Upper lobe of right lung (tissue), 1 donor: ENCODE measurements around the gene PDE2A. TPM values are rescaled to one million over a fixed set of nuclear protein-coding genes. Genes with fewer than 3 reads are reported as not detected.

ENCODE experiments used
- ATAC-seq: fragments of 200-7000 bp; cut with Tn5 transposase; one replicate; pipeline ENCODE4 v1.9.1; 2020; ENCODE audit warnings: mild to moderate bottlenecking, moderate library complexity
- DNase-seq: peaks from one replicate; pipeline ENCODE4 v3.0.0-alpha.2; 2020
- H3K27ac ChIP-seq: fragments of 200-600 bp; one replicate; pipeline ENCODE4 v1.8.0; 2022
- H3K27me3 ChIP-seq: fragments of 200-600 bp; one replicate; pipeline ENCODE4 v1.8.0; 2022; ENCODE audit warnings: mild to moderate bottlenecking
- H3K36me3 ChIP-seq: fragments of 200-600 bp; one replicate; pipeline ENCODE4 v1.8.0; 2022
- H3K4me1 ChIP-seq: fragments of 200-600 bp; one replicate; pipeline ENCODE4 v1.8.0; 2022
- H3K4me3 ChIP-seq: fragments of 200-600 bp; one replicate; pipeline ENCODE4 v1.8.0; 2022; ENCODE audit warnings: mild to moderate bottlenecking
- H3K9me3 ChIP-seq: fragments of 200-600 bp; one replicate; pipeline ENCODE4 v1.8.0; 2022
- intact Hi-C: fragments of 100-400 bp; cut with DNase I; formaldehyde crosslinking; loops from one replicate; pipeline ENCODE4 v1.11.0; 2022
- total RNA-seq: library from RNA; stranded (reverse); fragmentation: NEBNext Ultra II Directional; extraction: Animal tissue kit (Norgen Biotek cat#: 25700); gene quantifications from one replicate; pipeline ENCODE4 v1.2.1, GENCODE V29; 2021
- TF ChIP-seq, protein P1 (sequence below): fragments of 200-600 bp; IDR thresholded peaks from one replicate; pipeline ENCODE4 v1.8.0; 2022; ENCODE audit warnings: antibody characterized with exemption
- donor health status: DM: no; HTN: yes; CAD: no; lungs with severe emphysema.

Gene PDE2A
- total RNA-seq, 1 donor from 2014 or later = 27.3 TPM

- H3K9me3 ChIP-seq = no peaks in the 10 kb centered on the region
- peak overlapping the region; percentile 91 for H3K27ac ChIP-seq
- peaks cover 67% of the 10 kb centered on the region for H3K4me1 ChIP-seq
- TF ChIP-seq, protein P1, sequence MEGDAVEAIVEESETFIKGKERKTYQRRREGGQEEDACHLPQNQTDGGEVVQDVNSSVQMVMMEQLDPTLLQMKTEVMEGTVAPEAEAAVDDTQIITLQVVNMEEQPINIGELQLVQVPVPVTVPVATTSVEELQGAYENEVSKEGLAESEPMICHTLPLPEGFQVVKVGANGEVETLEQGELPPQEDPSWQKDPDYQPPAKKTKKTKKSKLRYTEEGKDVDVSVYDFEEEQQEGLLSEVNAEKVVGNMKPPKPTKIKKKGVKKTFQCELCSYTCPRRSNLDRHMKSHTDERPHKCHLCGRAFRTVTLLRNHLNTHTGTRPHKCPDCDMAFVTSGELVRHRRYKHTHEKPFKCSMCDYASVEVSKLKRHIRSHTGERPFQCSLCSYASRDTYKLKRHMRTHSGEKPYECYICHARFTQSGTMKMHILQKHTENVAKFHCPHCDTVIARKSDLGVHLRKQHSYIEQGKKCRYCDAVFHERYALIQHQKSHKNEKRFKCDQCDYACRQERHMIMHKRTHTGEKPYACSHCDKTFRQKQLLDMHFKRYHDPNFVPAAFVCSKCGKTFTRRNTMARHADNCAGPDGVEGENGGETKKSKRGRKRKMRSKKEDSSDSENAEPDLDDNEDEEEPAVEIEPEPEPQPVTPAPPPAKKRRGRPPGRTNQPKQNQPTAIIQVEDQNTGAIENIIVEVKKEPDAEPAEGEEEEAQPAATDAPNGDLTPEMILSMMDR = no peak
- peaks cover 28% of the 10 kb centered on the region for H3K36me3 ChIP-seq
- intact Hi-C loops = loop anchor here (10.0 kb wide), 1 partner anchor 454 kb away; no protein-coding TSS in a partner anchor
- no peaks in the 10 kb centered on the region for H3K27me3 ChIP-seq
- DNase-seq = no peak
- H3K4me3 ChIP-seq = peak overlapping the region; percentile 78
- no peak for ATAC-seq
Observed at GRCh38 chr11:72721276-72721675, 47.1 kb upstream of the PDE2A start.

- TF ChIP-seq, protein P1 = no peak
- Histone ChIP-seq H3K9me3 (no peaks in the 10 kb centered on the region), H3K27me3 (no peaks in the 10 kb centered on the region), H3K4me1 (peaks cover 68% of the 10 kb centered on the region), H3K36me3 (peaks cover 23% of the 10 kb centered on the region), H3K4me3 (peak overlapping the region; percentile 78), H3K27ac (peak overlapping the region; percentile 91)
- ATAC-seq (no peak), DNase-seq (peak; percentile 68)
- intact Hi-C loops = loop anchor here (10.0 kb wide), 1 partner anchor 454 kb away; no protein-coding TSS in a partner anchor
Observed at GRCh38 chr11:72720784-72721183, 46.6 kb upstream of the PDE2A start.

DNA sequence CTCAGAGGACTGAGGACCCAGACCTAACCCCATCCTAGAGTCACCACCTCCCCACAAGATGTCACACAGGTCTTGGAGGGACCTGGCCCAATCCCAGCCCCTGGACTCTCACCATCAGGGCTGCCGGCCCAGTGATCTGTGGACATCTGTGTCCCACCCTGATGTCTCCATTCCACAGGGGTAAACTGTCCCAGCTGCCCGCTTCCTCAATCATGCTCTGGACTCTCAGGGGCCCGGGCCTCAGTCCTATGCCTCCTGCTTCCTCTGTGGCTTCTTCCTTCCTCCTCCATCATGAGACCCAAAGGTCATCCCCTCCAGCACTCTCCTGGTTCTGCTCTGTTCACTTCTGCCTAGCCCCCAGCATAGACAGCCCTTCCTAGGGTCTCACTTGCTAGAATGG lies 45.8 kb upstream of the PDE2A start:
- Histone ChIP-seq H3K27ac (peak overlapping the region; percentile 91), H3K27me3 (no peaks in the 10 kb centered on the region), H3K36me3 (peaks cover 24% of the 10 kb centered on the region), H3K9me3 (no peaks in the 10 kb centered on the region), H3K4me1 (peaks cover 68% of the 10 kb centered on the region), H3K4me3 (peak overlapping the region; percentile 78)
- ATAC-seq (peak; percentile 27), DNase-seq (peak; percentile 77)
- TF ChIP-seq, protein P1 = no peak
- intact Hi-C loops = loop anchor here (10.0 kb wide), 1 partner anchor 455 kb away; no protein-coding TSS in a partner anchor

GRCh38 chr11:72719551-72719950 lies 45.3 kb upstream of the PDE2A start:
- ATAC-seq = no peak
- intact Hi-C loops = no loop called here

GRCh38 chr11:72719144-72719543 lies 44.9 kb upstream of the PDE2A start:
- peaks cover 26% of the 10 kb centered on the region for H3K36me3 ChIP-seq
- H3K4me1 ChIP-seq = peaks cover 62% of the 10 kb centered on the region

More at GRCh38 chr11:72719551-72719950, 45.3 kb upstream of the PDE2A start:
- Histone ChIP-seq H3K27me3 (no peaks in the 10 kb centered on the region), H3K4me1 (peaks cover 66% of the 10 kb centered on the region), H3K27ac (peak overlapping the region; percentile 91), H3K4me3 (peak overlapping the region; percentile 78), H3K36me3 (peaks cover 26% of the 10 kb centered on the region), H3K9me3 (no peaks in the 10 kb centered on the region)
- TF ChIP-seq, protein P1 = no peak
- no peak for DNase-seq

More at GRCh38 chr11:72719144-72719543, 44.9 kb upstream of the PDE2A start:
- no peaks in the 10 kb centered on the region for H3K27me3 ChIP-seq
- TF ChIP-seq, protein P1 = no peak
- DNase-seq = no peak
- H3K9me3 ChIP-seq = no peaks in the 10 kb centered on the region
- intact Hi-C loops = no loop called here
- peak overlapping the region; percentile 78 for H3K4me3 ChIP-seq
- peak overlapping the region; percentile 91 for H3K27ac ChIP-seq
- peak; percentile 8 for ATAC-seq
